RWPE2 (cell line): ENCODE results near the gene SST.

Experiments
- ATAC-seq: fragments of 200-7000 bp; cut with Tn5 transposase; 3 replicates; pipeline ENCODE4 v1.9.1; 2021; ENCODE audit warnings: low read depth
- DNase-seq: peaks from one replicate; pipeline ENCODE4 v3.0.0-alpha.2; 2020; ENCODE audit warnings: low spot score
- H3K27ac ChIP-seq: fragments of 450-650 bp; 2 replicates; pipeline ENCODE4 v1.5.1; 2017; ENCODE audit warnings: mild to moderate bottlenecking; ENCODE audit not compliant: poor library complexity, severe bottlenecking
- H3K27me3 ChIP-seq: fragments of 250-450 bp; sonication (Bioruptor Pico); 2 replicates; pipeline ENCODE4 v1.5.1; 2021; ENCODE audit warnings: mild to moderate bottlenecking, moderate library complexity; ENCODE audit not compliant: insufficient read depth, poor library complexity, severe bottlenecking
- H3K36me3 ChIP-seq: fragments of 250-450 bp; sonication (Bioruptor Pico); 2 replicates; pipeline ENCODE4 v1.5.1; 2020; ENCODE audit warnings: low read depth, mild to moderate bottlenecking, moderate library complexity
- H3K4me1 ChIP-seq: fragments of 250-450 bp; sonication (Bioruptor Pico); 2 replicates; pipeline ENCODE4 v1.5.1; 2021; ENCODE audit warnings: mild to moderate bottlenecking, moderate library complexity; ENCODE audit not compliant: insufficient read depth, poor library complexity, severe bottlenecking
- H3K4me3 ChIP-seq: fragments of 250-450 bp; sonication (Bioruptor Pico); 2 replicates; pipeline ENCODE4 v1.5.1; 2021; ENCODE audit warnings: mild to moderate bottlenecking, moderate library complexity; ENCODE audit not compliant: severe bottlenecking
- H3K9me3 ChIP-seq: fragments of 250-450 bp; sonication (Bioruptor Pico); 2 replicates; pipeline ENCODE4 v1.5.1; 2021; ENCODE audit warnings: mild to moderate bottlenecking, moderate library complexity; ENCODE audit not compliant: severe bottlenecking
- TF ChIP-seq, protein P1 (sequence below): fragments of 450-650 bp; IDR thresholded peaks from one replicate; pipeline ENCODE4 v1.5.1; 2017; ENCODE audit warnings: mild to moderate bottlenecking, moderate library complexity; ENCODE audit not compliant: poor library complexity, severe bottlenecking

The SST gene

DNA sequence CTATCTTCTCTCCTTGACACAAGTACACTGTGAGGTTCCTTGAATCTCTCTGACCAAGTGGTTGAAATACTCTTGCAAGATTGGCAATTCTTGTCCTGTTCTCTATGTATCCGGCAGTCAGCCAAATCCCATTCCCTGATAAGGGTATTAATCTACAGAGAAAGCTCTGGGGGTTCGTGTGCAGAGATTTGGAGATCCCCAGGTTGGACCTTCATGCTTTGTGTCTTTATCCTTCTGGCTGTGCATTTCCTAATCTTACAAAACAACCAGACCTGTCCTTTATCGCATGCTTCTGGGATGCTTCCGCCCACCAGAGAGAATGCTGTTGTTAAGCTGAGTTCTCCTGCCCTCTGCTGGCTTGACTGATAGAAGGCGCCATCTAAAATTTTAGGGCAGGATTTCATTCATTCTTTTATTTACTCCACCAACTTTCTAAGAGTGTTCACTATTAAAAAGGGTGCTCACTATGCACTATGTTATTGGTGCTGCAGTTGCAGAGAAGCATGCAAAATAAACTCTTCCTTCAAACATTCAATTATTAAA, 8.6 kb upstream of the SST start:
- ATAC-seq: peak; percentile 55; the same call in 1 of the 3 replicates

DNA sequence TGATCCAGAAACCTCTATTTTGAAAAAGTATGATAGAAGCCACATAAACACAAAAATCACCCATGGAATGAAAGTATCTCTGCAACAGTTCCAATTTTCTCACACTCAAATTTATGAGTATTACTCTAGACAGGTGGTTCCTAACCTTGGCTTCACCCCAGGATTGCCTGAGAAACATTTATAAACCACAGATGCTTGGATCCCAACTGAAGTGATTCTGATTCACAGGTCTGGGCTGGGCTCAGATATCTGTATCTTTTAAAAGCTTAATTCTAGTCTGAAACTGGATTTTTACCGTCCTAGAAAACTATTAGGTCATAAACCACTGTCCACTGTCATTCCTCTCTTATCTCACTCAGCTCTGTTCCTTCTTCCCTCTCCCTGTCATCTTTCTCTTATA, 7.4 kb upstream of the SST start:
- no peaks in the 10 kb centered on the region for H3K9me3 ChIP-seq
- TF ChIP-seq, protein P1, sequence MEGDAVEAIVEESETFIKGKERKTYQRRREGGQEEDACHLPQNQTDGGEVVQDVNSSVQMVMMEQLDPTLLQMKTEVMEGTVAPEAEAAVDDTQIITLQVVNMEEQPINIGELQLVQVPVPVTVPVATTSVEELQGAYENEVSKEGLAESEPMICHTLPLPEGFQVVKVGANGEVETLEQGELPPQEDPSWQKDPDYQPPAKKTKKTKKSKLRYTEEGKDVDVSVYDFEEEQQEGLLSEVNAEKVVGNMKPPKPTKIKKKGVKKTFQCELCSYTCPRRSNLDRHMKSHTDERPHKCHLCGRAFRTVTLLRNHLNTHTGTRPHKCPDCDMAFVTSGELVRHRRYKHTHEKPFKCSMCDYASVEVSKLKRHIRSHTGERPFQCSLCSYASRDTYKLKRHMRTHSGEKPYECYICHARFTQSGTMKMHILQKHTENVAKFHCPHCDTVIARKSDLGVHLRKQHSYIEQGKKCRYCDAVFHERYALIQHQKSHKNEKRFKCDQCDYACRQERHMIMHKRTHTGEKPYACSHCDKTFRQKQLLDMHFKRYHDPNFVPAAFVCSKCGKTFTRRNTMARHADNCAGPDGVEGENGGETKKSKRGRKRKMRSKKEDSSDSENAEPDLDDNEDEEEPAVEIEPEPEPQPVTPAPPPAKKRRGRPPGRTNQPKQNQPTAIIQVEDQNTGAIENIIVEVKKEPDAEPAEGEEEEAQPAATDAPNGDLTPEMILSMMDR: no peak
- H3K27me3 ChIP-seq: peaks cover 5% of the 10 kb centered on the region
- H3K4me1 ChIP-seq: no peaks in the 10 kb centered on the region
- ATAC-seq (no peak), DNase-seq (no peak)
- no peak overlapping the region for H3K4me3 ChIP-seq
- H3K27ac ChIP-seq: no peak overlapping the region
- H3K36me3 ChIP-seq: no peaks in the 10 kb centered on the region

More for the DNA sequence above, 8.6 kb upstream of the SST start:
- Histone ChIP-seq H3K4me3 (no peak overlapping the region), H3K9me3 (no peaks in the 10 kb centered on the region), H3K4me1 (no peaks in the 10 kb centered on the region), H3K27ac (no peak overlapping the region), H3K36me3 (no peaks in the 10 kb centered on the region), H3K27me3 (peaks cover 2% of the 10 kb centered on the region)
- no peak for DNase-seq
- TF ChIP-seq, protein P1: no peak

DNA sequence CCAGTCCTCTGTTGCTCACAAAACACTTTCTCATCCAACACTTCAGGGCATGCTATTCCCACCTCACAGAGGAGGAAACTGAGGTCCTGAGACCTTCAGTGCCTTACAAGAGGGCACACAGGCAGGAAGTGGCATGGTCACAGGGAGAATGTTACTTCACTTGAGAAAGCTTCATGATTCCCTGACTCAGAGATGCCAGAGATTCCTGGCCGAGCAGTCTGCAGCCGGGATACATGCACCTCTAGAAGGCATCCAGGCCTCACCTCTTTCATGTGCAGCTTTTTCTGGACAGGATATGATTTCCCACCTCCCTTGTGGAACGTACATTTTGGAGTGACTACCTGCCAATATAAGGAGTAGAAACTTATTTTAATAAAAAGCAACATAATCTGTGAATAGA, 2.8 kb upstream of the SST start:
- H3K27me3 ChIP-seq: peaks cover 39% of the 10 kb centered on the region
- TF ChIP-seq, protein P1: no peak
- H3K9me3 ChIP-seq: no peaks in the 10 kb centered on the region
- ATAC-seq: no peak
- no peak for DNase-seq
- H3K4me3 ChIP-seq: no peak overlapping the region
- no peak overlapping the region for H3K27ac ChIP-seq
- H3K4me1 ChIP-seq: no peaks in the 10 kb centered on the region
- H3K36me3 ChIP-seq: no peaks in the 10 kb centered on the region

DNA sequence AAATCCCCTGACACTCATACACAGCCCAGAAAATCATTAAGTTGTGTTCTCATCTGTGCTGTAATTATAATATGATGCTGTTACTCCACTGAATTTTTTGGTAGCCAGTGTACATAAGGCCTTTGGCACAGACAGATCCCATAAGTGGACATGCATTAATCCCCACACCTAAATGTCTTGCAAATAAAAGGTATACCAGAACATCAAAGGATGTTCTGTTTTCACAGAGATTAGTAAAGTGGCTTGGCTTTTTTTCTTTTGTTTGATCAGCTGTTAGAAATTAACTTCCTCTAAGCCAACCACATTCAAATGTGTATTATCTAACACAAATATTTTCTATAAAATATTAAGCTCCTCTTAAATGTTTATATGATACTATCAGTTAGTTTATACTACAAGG, 2.7 kb downstream of the SST start:
- Histone ChIP-seq H3K27me3 (peaks cover 39% of the 10 kb centered on the region), H3K4me1 (no peaks in the 10 kb centered on the region), H3K9me3 (no peaks in the 10 kb centered on the region), H3K4me3 (no peak overlapping the region), H3K27ac (no peak overlapping the region), H3K36me3 (no peaks in the 10 kb centered on the region)
- DNase-seq: no peak
- ATAC-seq: no peak
- TF ChIP-seq, protein P1: no peak

DNA sequence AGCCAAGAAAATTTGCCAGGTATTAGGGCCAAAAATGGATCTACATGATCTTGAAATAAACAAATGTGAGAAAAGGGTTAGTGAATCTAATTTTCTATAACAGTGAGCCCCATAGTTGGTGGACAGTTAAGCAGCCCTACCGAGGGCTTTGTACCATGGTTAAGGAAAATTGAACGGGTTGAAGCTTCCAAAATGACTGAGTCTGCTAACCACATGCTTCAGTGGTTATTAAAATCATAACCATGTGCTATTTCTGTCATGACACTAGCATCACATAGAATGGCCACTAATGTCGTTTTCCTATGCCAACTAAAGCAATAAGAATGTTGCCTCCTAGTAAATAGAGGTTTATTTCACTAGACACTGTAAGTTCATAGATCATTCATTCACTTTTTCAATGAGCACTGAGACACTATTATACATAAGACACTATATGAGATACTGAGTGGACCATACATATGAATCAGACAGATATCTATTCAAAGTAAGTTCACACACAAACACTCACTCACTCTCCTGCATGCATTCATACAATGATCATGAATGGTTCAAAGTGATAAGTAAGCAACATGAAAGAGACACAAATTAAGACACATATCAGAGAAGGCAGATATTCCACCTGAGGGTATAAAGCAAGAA, 4.3 kb downstream of the SST start:
- Histone ChIP-seq H3K4me3 (no peak overlapping the region), H3K36me3 (no peaks in the 10 kb centered on the region), H3K27me3 (peaks cover 27% of the 10 kb centered on the region), H3K9me3 (no peaks in the 10 kb centered on the region), H3K4me1 (no peaks in the 10 kb centered on the region), H3K27ac (no peak overlapping the region)
- TF ChIP-seq, protein P1: no peak
- ATAC-seq (no peak), DNase-seq (no peak)
